Nephron (organoid): ENCODE results near the gene CDH23.

Experiments used
- H3K27ac Mint-ChIP-seq, 3 experiments: 2 replicates each; pipeline ENCODE4 v1.8.0; 2020; ENCODE audit warnings: mixed read lengths in 3 of 3, mild to moderate bottlenecking in 2 of 3, moderate library complexity in 1 of 3
- H3K27me3 Mint-ChIP-seq: 2 replicates; pipeline ENCODE4 v1.8.0; 2021; ENCODE audit warnings: low read depth, mild to moderate bottlenecking, moderate library complexity, mixed read lengths
- H3K36me3 Mint-ChIP-seq: 2 replicates; pipeline ENCODE4 v1.8.0; 2020; ENCODE audit warnings: low read depth, mixed read lengths
- H3K4me1 Mint-ChIP-seq: 2 replicates; pipeline ENCODE4 v1.8.0; 2020; ENCODE audit warnings: mixed read lengths
- H3K4me3 Mint-ChIP-seq, 3 experiments: 2 replicates each; pipeline ENCODE4 v1.8.0; 2020; ENCODE audit warnings: mild to moderate bottlenecking in 3 of 3, mixed read lengths in 3 of 3, moderate library complexity in 2 of 3
- H3K9me3 Mint-ChIP-seq: 2 replicates; pipeline ENCODE4 v1.8.0; 2020; ENCODE audit warnings: mixed read lengths
- TF ChIP-seq, protein P1 (sequence below), 3 experiments: fragments of 200-600 bp; sonication (generic); IDR thresholded peaks; one replicate each; pipeline ENCODE4 v1.5.0; 2021; ENCODE audit warnings: antibody characterized with exemption in 3 of 3; ENCODE audit not compliant: unreplicated experiment in 3 of 3

The CDH23 gene

DNA sequence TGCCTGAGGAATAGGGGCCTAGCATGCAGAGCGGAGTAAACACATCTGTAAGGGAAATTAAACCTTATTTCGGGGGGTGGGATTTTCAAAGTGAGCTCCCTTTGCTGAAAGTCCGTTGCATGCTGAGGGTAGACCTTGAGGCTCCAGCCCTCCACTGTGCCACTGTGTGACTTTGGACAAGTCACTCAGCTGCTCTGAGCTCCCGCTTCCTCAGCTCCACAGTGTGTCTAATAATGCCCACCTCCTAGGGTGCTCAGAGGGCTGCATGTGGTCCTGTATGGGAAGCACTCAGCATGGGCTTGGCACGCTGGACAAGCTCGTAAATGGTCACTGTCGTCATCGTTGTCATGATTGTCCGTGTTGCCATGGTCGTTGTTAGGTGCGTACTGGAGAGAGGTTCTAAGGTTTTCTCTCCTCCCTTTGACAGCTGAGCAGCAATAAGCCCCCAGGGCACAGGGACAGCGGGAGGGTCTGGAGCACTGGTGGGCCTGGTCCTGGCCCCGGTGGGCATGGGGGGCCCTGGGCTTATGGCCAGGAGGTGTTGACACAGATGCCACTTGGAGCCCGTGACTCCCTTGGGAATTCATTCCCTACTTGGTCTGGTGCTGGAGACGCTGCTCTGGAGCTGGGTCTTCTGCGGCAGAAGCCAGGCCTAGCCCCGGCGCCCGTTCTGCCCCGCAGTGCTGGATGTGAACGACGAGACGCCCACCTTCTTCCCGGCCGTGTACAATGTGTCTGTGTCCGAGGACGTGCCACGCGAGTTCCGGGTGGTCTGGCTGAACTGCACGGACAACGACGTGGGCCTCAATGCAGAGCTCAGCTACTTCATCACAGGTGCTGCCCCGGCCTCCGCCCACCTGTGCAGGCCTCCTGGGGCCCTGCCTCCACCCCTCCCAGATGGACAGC, 309.7 kb downstream of the CDH23 start:
- Mint-ChIP-seq H3K27ac (no peak overlapping the region), H3K27me3 (peaks cover 7% of the 10 kb centered on the region), H3K4me3 (no peak overlapping the region), H3K9me3 (no peaks in the 10 kb centered on the region), H3K4me1 (peaks cover 11% of the 10 kb centered on the region), H3K36me3 (no peaks in the 10 kb centered on the region)
- TF ChIP-seq, protein P1, sequence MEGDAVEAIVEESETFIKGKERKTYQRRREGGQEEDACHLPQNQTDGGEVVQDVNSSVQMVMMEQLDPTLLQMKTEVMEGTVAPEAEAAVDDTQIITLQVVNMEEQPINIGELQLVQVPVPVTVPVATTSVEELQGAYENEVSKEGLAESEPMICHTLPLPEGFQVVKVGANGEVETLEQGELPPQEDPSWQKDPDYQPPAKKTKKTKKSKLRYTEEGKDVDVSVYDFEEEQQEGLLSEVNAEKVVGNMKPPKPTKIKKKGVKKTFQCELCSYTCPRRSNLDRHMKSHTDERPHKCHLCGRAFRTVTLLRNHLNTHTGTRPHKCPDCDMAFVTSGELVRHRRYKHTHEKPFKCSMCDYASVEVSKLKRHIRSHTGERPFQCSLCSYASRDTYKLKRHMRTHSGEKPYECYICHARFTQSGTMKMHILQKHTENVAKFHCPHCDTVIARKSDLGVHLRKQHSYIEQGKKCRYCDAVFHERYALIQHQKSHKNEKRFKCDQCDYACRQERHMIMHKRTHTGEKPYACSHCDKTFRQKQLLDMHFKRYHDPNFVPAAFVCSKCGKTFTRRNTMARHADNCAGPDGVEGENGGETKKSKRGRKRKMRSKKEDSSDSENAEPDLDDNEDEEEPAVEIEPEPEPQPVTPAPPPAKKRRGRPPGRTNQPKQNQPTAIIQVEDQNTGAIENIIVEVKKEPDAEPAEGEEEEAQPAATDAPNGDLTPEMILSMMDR (IDR thresholded peaks at IDR 0.05; ENCODE audit: unreplicated experiment in 3 of 3), result no peak

DNA sequence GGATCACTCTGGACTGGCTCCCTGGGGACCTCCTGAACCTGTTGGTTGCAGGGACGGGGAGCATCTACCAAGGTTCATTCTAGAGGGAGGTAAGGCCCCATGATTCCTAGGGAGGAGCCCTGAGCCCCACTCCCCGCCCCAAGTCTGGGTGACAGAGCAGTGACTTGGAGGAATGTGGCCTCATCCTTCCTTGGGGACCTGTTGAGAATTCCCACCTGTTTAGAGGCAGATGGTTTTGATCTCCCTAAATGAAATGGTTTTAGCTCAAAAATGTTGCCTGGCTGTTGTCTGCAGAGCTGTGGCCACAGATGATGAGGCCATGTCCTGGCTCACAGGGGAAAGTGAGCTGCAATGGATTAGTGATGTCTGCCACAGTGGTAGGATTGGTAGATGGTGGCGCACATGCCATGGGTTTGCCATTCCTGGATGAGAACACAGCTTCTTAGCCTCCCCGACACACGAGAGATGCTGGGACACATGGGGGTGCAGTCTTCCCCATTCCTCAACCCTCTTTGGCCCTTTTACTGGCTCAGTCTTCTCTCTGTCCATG, 310.6 kb downstream of the CDH23 start:
- Mint-ChIP-seq H3K36me3 (no peaks in the 10 kb centered on the region), H3K4me1 (peaks cover 18% of the 10 kb centered on the region), H3K9me3 (no peaks in the 10 kb centered on the region), H3K27me3 (peaks cover 7% of the 10 kb centered on the region), H3K4me3 (no peak overlapping the region), H3K27ac (no peak overlapping the region)
- TF ChIP-seq, protein P1 (IDR thresholded peaks at IDR 0.05; ENCODE audit: unreplicated experiment in 3 of 3), result no peak

DNA sequence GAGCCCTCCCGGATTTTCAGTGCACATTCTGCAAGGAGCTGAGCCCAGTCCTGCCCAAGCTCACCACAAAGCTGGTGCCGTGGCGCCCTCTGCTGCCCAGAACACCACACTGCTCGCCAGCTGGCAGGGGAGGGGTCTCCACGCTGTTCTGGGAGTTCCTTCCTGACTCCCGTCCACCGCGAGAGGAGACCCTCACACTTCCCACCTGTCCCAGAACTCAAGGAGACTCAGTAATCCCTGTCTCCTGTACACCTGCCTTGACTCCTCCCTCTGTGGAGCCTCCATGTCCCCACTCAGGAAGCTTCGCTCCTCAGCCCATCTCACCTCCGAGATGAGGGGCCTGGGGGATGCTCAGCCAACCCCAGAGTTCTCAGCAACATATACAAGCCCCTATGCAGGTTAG, 311.6 kb downstream of the CDH23 start:
- H3K4me1 Mint-ChIP-seq, result peaks cover 24% of the 10 kb centered on the region
- TF ChIP-seq, protein P1 (IDR thresholded peaks at IDR 0.05; ENCODE audit: unreplicated experiment in 3 of 3), result peak; percentile 88 to 94 (median 89)
- H3K27me3 Mint-ChIP-seq, result peaks cover 7% of the 10 kb centered on the region
- no peak overlapping the region for H3K4me3 Mint-ChIP-seq
- no peak overlapping the region for H3K27ac Mint-ChIP-seq
- no peaks in the 10 kb centered on the region for H3K36me3 Mint-ChIP-seq
- H3K9me3 Mint-ChIP-seq, result no peaks in the 10 kb centered on the region

DNA sequence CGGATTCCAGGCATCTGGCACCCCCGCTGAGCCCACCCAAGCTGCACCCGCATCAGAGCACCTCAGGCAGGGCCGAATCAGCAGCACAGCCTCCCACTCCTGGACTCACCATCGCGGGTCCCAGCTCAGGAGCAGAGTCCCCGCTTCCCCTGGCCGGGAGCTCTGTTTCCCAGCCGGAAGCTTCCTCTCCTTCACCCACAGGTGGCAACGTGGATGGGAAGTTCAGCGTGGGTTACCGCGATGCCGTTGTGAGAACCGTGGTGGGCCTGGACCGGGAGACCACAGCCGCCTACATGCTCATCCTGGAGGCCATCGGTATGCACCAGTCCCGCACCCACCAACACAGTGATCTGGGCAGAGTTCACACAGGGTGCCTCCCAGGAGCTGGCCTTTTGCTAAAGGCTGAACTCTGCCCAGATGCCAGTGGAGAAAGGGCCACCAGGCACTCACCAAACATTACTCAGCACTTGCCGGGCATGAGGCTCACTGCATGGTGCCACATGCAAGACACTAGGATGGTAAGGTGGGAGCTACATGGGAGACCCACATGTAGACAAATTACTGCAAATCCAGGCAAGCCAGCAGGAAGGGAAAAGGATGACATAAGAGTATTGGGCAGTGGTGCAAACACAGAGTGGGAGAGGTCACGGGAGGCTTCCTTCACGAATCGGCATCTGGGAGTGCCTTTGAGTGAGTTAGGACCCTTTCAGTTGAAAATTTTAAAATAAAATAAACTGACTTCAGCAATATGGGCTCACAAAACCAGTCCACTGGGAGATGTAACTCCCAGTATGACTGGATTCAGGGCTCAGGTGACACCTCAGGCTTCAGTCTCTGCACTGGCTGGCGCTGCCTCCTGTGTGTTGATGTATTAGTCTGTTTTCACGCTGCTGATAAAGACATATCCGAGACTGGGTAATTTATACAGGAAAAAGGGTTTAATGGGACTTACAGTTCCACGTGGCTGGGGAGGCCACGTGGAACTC, 312.5 kb downstream of the CDH23 start:
- H3K4me3 Mint-ChIP-seq, result no peak overlapping the region
- H3K27ac Mint-ChIP-seq, result peak overlapping the region in 2 of 3 experiments; percentile 14 to 21
- H3K4me1 Mint-ChIP-seq, result peaks cover 33% of the 10 kb centered on the region
- H3K9me3 Mint-ChIP-seq, result no peaks in the 10 kb centered on the region
- TF ChIP-seq, protein P1 (IDR thresholded peaks at IDR 0.05; ENCODE audit: unreplicated experiment in 3 of 3), result no peak
- peaks cover 7% of the 10 kb centered on the region for H3K27me3 Mint-ChIP-seq
- H3K36me3 Mint-ChIP-seq, result no peaks in the 10 kb centered on the region

DNA sequence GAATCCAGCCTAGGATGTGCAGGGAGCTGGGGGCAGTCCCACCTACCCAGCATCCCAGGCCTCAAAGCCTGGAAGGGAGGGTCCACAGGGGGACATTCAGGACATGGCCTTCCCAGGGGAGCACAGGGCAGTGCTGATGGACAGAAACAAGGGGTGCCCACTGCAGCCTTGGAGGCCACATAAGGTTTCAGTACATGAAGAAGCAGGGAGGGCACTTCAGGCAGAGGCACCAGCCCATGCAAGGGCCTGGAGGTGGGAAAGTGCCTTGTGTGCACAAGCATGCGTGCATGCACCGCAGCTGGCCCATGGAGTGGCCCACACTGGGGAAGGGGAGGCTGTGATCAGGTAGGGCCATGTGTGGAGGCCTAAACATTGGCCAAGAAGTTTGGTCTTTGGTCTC, 313.8 kb downstream of the CDH23 start:
- H3K27ac Mint-ChIP-seq, result peak overlapping the region in 2 of 3 experiments; percentile 21 to 31
- H3K4me1 Mint-ChIP-seq, result peaks cover 39% of the 10 kb centered on the region
- no peak overlapping the region for H3K4me3 Mint-ChIP-seq
- TF ChIP-seq, protein P1 (IDR thresholded peaks at IDR 0.05; ENCODE audit: unreplicated experiment in 3 of 3), result no peak
- H3K36me3 Mint-ChIP-seq, result no peaks in the 10 kb centered on the region
- no peaks in the 10 kb centered on the region for H3K9me3 Mint-ChIP-seq
- peaks cover 14% of the 10 kb centered on the region for H3K27me3 Mint-ChIP-seq
